ENCODE data around the gene TOMT. TPM values are rescaled to one million over a fixed set of nuclear protein-coding genes. Genes with fewer than 3 reads are reported as not detected.

TOMT gene
- total RNA-seq, 2 experiments from 2014 or later: not detected

DNA sequence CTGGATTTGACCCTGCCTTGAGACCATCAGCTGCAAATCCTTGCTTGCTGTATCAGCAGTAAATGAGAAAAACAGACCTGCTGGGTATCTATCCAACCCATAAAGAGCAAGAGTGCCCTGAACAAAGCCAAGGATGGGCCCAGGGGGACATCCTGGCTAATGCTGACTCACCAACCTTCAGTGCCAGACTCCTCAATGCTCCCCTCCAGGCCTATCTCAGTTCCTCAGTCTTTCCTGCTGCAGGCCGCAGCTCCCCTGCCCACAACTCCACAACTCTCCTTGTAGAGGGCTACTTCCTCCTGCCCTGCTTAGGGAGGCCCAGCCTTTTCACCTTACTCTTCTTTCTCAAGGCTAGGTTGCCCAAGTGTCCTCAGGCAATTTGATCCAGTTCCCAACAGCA, 5.3 kb upstream of the TOMT start:
- Histone ChIP-seq H3K79me2 (ENCODE audit: insufficient read depth, low read depth, low read length) (peaks cover 27% of the 10 kb centered on the region), H2AFZ (ENCODE audit: low read length) (no peak overlapping the region), H3K4me2 (ENCODE audit: low read length) (peak overlapping the region; percentile 80; the same call in 1 of the 2 replicates), H3K27ac (ENCODE audit: low read depth, low read length, poor library complexity, severe bottlenecking) (no peak overlapping the region), H4K20me1 (ENCODE audit: insufficient read depth, low read length) (no peaks in the 10 kb centered on the region), H3K36me3 (ENCODE audit: insufficient read depth, low read length) (peaks cover 51% of the 10 kb centered on the region), H3K9me2 (ENCODE audit: insufficient read depth, low read length) (no peaks in the 10 kb centered on the region), H3K4me1 (ENCODE audit: insufficient read depth, low read length, poor library complexity, severe bottlenecking) (peaks cover 25% of the 10 kb centered on the region), H3K4me3 (ENCODE audit: low read depth, low read length, poor library complexity, severe bottlenecking) (no peak overlapping the region), H3K9me3 (ENCODE audit: low read length) (no peaks in the 10 kb centered on the region)
- ChIA-PET POLR2A (interaction anchor here (0.7 to 1.2 kb wide), 2 partner anchors 19 to 25 kb away, joined by 3 to 5 read pairs; no protein-coding TSS in a partner anchor), CTCF (ENCODE audit: unreplicated experiment) (interaction anchor here (2.8 kb wide), 1 partner anchor 9 kb away, joined by 8 read pairs; no protein-coding TSS in a partner anchor)
- TF ChIP-seq EZH2phosphoT487 (IDR thresholded peaks at IDR 0.05; ENCODE audit: borderline replicate concordance, low read depth, low read length): no peak
- TF ChIP-seq, protein P1, sequence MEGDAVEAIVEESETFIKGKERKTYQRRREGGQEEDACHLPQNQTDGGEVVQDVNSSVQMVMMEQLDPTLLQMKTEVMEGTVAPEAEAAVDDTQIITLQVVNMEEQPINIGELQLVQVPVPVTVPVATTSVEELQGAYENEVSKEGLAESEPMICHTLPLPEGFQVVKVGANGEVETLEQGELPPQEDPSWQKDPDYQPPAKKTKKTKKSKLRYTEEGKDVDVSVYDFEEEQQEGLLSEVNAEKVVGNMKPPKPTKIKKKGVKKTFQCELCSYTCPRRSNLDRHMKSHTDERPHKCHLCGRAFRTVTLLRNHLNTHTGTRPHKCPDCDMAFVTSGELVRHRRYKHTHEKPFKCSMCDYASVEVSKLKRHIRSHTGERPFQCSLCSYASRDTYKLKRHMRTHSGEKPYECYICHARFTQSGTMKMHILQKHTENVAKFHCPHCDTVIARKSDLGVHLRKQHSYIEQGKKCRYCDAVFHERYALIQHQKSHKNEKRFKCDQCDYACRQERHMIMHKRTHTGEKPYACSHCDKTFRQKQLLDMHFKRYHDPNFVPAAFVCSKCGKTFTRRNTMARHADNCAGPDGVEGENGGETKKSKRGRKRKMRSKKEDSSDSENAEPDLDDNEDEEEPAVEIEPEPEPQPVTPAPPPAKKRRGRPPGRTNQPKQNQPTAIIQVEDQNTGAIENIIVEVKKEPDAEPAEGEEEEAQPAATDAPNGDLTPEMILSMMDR (conservative IDR thresholded peaks at IDR 0.05; ENCODE audit: low read length): no peak
- DNase-seq (ENCODE audit: low spot score): no peak
- BruUV-seq (replicated peaks): no TSS peak
- intact Hi-C loops (cut with micrococcal nuclease; ENCODE audit: unreplicated experiment): no loop called here

- Histone ChIP-seq H3K4me1 (ENCODE audit: insufficient read depth, low read length, poor library complexity, severe bottlenecking) (peaks cover 25% of the 10 kb centered on the region), H2AFZ (ENCODE audit: low read length) (no peak overlapping the region), H3K36me3 (ENCODE audit: insufficient read depth, low read length) (peaks cover 42% of the 10 kb centered on the region), H3K9me2 (ENCODE audit: insufficient read depth, low read length) (no peaks in the 10 kb centered on the region), H3K4me2 (ENCODE audit: low read length) (peak overlapping the region; percentile 80), H4K20me1 (ENCODE audit: insufficient read depth, low read length) (no peaks in the 10 kb centered on the region), H3K9me3 (ENCODE audit: low read length) (no peaks in the 10 kb centered on the region), H3K79me2 (ENCODE audit: insufficient read depth, low read depth, low read length) (peaks cover 27% of the 10 kb centered on the region), H3K27ac (ENCODE audit: low read depth, low read length, poor library complexity, severe bottlenecking) (peak overlapping the region; percentile 71), H3K4me3 (ENCODE audit: low read depth, low read length, poor library complexity, severe bottlenecking) (peak overlapping the region; percentile 76)
- TSS peak; percentile 75 for BruUV-seq (replicated peaks)
- ChIA-PET CTCF (ENCODE audit: unreplicated experiment) (interaction anchor here (2.8 kb wide), 1 partner anchor 11 kb away, joined by 8 read pairs; no protein-coding TSS in a partner anchor), POLR2A (interaction anchor here (0.6 to 1.5 kb wide), 5 partner anchors 10 to 63 kb away, joined by 3 to 6 read pairs (median 4); partner anchors contain the start of gene ANAPC15)
- intact Hi-C loops (cut with micrococcal nuclease; ENCODE audit: unreplicated experiment): no loop called here
- no peak for DNase-seq (ENCODE audit: low spot score)
- TF ChIP-seq, protein P1 (conservative IDR thresholded peaks at IDR 0.05; ENCODE audit: low read length): no peak
- no peak for TF ChIP-seq EZH2phosphoT487 (IDR thresholded peaks at IDR 0.05; ENCODE audit: borderline replicate concordance, low read depth, low read length)
Observed at GRCh38 chr11:72102162-72102561, 3.6 kb upstream of the TOMT start.

DNA sequence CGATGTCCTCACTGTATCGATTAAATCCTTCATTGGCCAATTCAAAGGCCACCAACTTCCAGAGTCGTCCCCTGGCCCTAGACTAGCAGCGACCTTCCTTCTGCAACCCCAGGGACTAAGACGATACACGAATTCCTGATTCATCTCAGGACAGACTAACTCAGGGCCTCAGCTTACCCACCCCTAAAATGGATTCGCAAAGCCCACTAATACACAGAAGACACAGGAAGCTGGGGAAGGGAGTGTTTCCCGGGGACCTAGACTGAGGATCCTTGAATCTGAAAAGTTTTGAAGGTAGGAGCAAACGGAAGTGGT, 3.1 kb upstream of the TOMT start:
- intact Hi-C loops (cut with micrococcal nuclease; ENCODE audit: unreplicated experiment): no loop called here
- DNase-seq (ENCODE audit: low spot score): no peak
- CTCF ChIA-PET (ENCODE audit: unreplicated experiment): interaction anchor here (2.8 kb wide), 1 partner anchor 11 kb away, joined by 8 read pairs; no protein-coding TSS in a partner anchor
- peaks cover 38% of the 10 kb centered on the region for H3K36me3 ChIP-seq (ENCODE audit: insufficient read depth, low read length)
- H3K79me2 ChIP-seq (ENCODE audit: insufficient read depth, low read depth, low read length): peaks cover 27% of the 10 kb centered on the region
- H3K9me2 ChIP-seq (ENCODE audit: insufficient read depth, low read length): no peaks in the 10 kb centered on the region
- TF ChIP-seq, protein P1 (conservative IDR thresholded peaks at IDR 0.05; ENCODE audit: low read length): no peak
- TF ChIP-seq EZH2phosphoT487 (IDR thresholded peaks at IDR 0.05; ENCODE audit: borderline replicate concordance, low read depth, low read length): no peak
- H3K27ac ChIP-seq (ENCODE audit: low read depth, low read length, poor library complexity, severe bottlenecking): peak overlapping the region; percentile 71
- H3K4me2 ChIP-seq (ENCODE audit: low read length): peak overlapping the region; percentile 80
- no peaks in the 10 kb centered on the region for H3K9me3 ChIP-seq (ENCODE audit: low read length)
- H2AFZ ChIP-seq (ENCODE audit: low read length): peak overlapping the region; percentile 17; the same call in 1 of the 2 replicates
- POLR2A ChIA-PET: interaction anchor here (0.6 to 1.3 kb wide), 4 partner anchors 19 to 64 kb away, joined by 3 to 4 read pairs (median 4); no protein-coding TSS in a partner anchor
- no TSS peak for BruUV-seq (replicated peaks)
- H3K4me3 ChIP-seq (ENCODE audit: low read depth, low read length, poor library complexity, severe bottlenecking): peak overlapping the region; percentile 76
- H4K20me1 ChIP-seq (ENCODE audit: insufficient read depth, low read length): no peaks in the 10 kb centered on the region
- H3K4me1 ChIP-seq (ENCODE audit: insufficient read depth, low read length, poor library complexity, severe bottlenecking): peaks cover 25% of the 10 kb centered on the region

All from OCI-LY7 (cell line).